GM23338 (cell line): ENCODE data around the gene GPHN. TPM values are rescaled to one million over a fixed set of nuclear protein-coding genes. Genes with fewer than 3 reads are reported as not detected.

Source experiments
- CREB1 ChIP-seq: fragments of 250-450 bp; sonication (Bioruptor Pico); IDR thresholded peaks from 2 replicates; pipeline ENCODE4 v1.5.0; 2020; ENCODE audit warnings: low read depth, mild to moderate bottlenecking, moderate library complexity
- EZH2 ChIP-seq: fragments of 200-600 bp; sonication (generic); IDR thresholded peaks from one replicate; pipeline ENCODE4 v1.8.0; 2017; ENCODE audit warnings: antibody characterized with exemption, mild to moderate bottlenecking, low read depth; ENCODE audit not compliant: unreplicated experiment
- POLR2AphosphoS5 ChIP-seq: IDR thresholded peaks from 2 replicates; pipeline ENCODE4 v1.6.1; 2016; ENCODE audit warnings: antibody characterized with exemption, low read depth
- STAT1 ChIP-seq: IDR thresholded peaks from one replicate; pipeline ENCODE4 v1.6.1; 2016; ENCODE audit warnings: antibody characterized with exemption; ENCODE audit not compliant: unreplicated experiment
- ZNF331 ChIP-seq: fragments of 250-450 bp; sonication (Bioruptor Pico); IDR thresholded peaks from 2 replicates; pipeline ENCODE4 v1.5.0; 2020; ENCODE audit warnings: low read depth, mild to moderate bottlenecking, moderate library complexity
- polyA plus RNA-seq: library from polyadenylated mRNA; unstranded; fragments of >200 nt; fragmentation: Nextera tagmentation; extraction: Ambion mirVana; gene quantifications from 2 replicates; pipeline ENCODE4 v1.2.1, GENCODE V29; 2016
- total RNA-seq: library from RNA; depleted of rRNA; stranded (reverse); fragments of >200 nt; shearing (Covaris generic); gene quantifications from 2 replicates; pipeline ENCODE4 v1.2.3, GENCODE V29; 2014
- TF ChIP-seq, protein P1 (sequence below): fragments of 250-450 bp; sonication (Bioruptor Pico); IDR thresholded peaks from 2 replicates; pipeline ENCODE4 v1.5.0; 2020; ENCODE audit warnings: mild to moderate bottlenecking, moderate library complexity
- TF ChIP-seq, protein P2 (sequence below): IDR thresholded peaks from one replicate; pipeline ENCODE4 v1.6.1; 2018; ENCODE audit warnings: antibody characterized with exemption; ENCODE audit not compliant: unreplicated experiment

The GPHN gene
- total and polyA plus RNA-seq, 2 experiments from 2014 or later: 17.6 to 20.6 TPM

DNA sequence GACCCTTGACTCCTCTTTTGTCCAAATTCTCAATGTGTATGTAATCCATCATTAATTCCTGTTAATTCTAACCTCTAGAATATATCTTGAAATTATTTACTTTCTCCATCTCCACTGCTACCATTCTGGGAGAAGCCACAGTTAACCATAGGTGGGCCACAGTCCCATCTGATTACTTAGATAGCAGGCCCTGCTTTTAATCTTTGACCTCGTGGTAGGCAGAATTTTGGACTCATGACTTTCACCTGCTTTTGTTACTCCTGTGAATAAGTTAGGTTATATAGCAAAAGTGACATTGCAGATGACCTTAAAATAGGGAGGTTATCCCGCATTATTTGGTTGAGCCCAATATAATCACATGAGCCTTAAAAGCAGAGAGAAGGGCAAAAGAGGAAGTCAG lies 264.2 kb downstream of the GPHN start (continued):
- TF ChIP-seq, protein P1, sequence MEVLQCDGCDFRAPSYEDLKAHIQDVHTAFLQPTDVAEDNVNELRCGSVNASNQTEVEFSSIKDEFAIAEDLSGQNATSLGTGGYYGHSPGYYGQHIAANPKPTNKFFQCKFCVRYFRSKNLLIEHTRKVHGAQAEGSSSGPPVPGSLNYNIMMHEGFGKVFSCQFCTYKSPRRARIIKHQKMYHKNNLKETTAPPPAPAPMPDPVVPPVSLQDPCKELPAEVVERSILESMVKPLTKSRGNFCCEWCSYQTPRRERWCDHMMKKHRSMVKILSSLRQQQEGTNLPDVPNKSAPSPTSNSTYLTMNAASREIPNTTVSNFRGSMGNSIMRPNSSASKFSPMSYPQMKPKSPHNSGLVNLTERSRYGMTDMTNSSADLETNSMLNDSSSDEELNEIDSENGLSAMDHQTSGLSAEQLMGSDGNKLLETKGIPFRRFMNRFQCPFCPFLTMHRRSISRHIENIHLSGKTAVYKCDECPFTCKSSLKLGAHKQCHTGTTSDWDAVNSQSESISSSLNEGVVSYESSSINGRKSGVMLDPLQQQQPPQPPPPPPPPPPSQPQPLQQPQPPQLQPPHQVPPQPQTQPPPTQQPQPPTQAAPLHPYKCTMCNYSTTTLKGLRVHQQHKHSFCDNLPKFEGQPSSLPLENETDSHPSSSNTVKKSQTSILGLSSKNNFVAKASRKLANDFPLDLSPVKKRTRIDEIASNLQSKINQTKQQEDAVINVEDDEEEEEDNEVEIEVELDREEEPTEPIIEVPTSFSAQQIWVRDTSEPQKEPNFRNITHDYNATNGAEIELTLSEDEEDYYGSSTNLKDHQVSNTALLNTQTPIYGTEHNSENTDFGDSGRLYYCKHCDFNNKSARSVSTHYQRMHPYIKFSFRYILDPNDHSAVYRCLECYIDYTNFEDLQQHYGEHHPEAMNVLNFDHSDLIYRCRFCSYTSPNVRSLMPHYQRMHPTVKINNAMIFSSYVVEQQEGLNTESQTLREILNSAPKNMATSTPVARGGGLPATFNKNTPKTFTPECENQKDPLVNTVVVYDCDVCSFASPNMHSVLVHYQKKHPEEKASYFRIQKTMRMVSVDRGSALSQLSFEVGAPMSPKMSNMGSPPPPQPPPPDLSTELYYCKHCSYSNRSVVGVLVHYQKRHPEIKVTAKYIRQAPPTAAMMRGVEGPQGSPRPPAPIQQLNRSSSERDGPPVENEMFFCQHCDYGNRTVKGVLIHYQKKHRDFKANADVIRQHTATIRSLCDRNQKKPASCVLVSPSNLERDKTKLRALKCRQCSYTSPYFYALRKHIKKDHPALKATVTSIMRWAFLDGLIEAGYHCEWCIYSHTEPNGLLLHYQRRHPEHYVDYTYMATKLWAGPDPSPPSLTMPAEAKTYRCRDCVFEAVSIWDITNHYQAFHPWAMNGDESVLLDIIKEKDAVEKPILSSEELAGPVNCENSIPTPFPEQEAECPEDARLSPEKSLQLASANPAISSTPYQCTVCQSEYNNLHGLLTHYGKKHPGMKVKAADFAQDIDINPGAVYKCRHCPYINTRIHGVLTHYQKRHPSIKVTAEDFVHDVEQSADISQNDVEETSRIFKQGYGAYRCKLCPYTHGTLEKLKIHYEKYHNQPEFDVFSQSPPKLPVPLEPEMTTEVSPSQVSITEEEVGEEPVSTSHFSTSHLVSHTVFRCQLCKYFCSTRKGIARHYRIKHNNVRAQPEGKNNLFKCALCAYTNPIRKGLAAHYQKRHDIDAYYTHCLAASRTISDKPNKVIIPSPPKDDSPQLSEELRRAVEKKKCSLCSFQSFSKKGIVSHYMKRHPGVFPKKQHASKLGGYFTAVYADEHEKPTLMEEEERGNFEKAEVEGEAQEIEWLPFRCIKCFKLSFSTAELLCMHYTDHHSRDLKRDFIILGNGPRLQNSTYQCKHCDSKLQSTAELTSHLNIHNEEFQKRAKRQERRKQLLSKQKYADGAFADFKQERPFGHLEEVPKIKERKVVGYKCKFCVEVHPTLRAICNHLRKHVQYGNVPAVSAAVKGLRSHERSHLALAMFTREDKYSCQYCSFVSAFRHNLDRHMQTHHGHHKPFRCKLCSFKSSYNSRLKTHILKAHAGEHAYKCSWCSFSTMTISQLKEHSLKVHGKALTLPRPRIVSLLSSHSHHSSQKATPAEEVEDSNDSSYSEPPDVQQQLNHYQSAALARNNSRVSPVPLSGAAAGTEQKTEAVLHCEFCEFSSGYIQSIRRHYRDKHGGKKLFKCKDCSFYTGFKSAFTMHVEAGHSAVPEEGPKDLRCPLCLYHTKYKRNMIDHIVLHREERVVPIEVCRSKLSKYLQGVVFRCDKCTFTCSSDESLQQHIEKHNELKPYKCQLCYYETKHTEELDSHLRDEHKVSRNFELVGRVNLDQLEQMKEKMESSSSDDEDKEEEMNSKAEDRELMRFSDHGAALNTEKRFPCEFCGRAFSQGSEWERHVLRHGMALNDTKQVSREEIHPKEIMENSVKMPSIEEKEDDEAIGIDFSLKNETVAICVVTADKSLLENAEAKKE (CRISPR knock-in tag): no peak
- TF ChIP-seq, protein P2, sequence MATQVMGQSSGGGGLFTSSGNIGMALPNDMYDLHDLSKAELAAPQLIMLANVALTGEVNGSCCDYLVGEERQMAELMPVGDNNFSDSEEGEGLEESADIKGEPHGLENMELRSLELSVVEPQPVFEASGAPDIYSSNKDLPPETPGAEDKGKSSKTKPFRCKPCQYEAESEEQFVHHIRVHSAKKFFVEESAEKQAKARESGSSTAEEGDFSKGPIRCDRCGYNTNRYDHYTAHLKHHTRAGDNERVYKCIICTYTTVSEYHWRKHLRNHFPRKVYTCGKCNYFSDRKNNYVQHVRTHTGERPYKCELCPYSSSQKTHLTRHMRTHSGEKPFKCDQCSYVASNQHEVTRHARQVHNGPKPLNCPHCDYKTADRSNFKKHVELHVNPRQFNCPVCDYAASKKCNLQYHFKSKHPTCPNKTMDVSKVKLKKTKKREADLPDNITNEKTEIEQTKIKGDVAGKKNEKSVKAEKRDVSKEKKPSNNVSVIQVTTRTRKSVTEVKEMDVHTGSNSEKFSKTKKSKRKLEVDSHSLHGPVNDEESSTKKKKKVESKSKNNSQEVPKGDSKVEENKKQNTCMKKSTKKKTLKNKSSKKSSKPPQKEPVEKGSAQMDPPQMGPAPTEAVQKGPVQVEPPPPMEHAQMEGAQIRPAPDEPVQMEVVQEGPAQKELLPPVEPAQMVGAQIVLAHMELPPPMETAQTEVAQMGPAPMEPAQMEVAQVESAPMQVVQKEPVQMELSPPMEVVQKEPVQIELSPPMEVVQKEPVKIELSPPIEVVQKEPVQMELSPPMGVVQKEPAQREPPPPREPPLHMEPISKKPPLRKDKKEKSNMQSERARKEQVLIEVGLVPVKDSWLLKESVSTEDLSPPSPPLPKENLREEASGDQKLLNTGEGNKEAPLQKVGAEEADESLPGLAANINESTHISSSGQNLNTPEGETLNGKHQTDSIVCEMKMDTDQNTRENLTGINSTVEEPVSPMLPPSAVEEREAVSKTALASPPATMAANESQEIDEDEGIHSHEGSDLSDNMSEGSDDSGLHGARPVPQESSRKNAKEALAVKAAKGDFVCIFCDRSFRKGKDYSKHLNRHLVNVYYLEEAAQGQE: no peak
- TF ChIP-seq ZNF331 (CRISPR knock-in tag): no peak
- no peak for TF ChIP-seq EZH2
- TF ChIP-seq POLR2AphosphoS5: no peak
- no peak for TF ChIP-seq CREB1 (CRISPR knock-in tag)
- no peak for TF ChIP-seq STAT1
